Smooth muscle cell of trachea (primary cell): ENCODE results near the gene KRTAP21-2. TPM values are rescaled to one million over a fixed set of nuclear protein-coding genes. Genes with fewer than 3 reads are reported as not detected.

Experiments
- total RNA-seq: library from RNA; depleted of rRNA; stranded (reverse); fragments of >200 nt; gene quantifications from 2 replicates; pipeline ENCODE4 v1.2.1, GENCODE V29; 2014

Gene KRTAP21-2
- not detected in 2 replicates for total RNA-seq

GRCh38 chr21:30747159-30747558 is at the start of gene KRTAP21-2:
TSS of gene KRTAP21-2 (minus strand) at chr21:30747259. CDS start at chr21:30747202, 57 bp downstream.

GRCh38 chr21:30755328-30755727 is 8.3 kb upstream of the KRTAP21-2 start, which contains the start of gene KRTAP21-1:
TSS of gene KRTAP21-1 (minus strand) at chr21:30755428. CDS start at chr21:30755378, 50 bp downstream.

DNA sequence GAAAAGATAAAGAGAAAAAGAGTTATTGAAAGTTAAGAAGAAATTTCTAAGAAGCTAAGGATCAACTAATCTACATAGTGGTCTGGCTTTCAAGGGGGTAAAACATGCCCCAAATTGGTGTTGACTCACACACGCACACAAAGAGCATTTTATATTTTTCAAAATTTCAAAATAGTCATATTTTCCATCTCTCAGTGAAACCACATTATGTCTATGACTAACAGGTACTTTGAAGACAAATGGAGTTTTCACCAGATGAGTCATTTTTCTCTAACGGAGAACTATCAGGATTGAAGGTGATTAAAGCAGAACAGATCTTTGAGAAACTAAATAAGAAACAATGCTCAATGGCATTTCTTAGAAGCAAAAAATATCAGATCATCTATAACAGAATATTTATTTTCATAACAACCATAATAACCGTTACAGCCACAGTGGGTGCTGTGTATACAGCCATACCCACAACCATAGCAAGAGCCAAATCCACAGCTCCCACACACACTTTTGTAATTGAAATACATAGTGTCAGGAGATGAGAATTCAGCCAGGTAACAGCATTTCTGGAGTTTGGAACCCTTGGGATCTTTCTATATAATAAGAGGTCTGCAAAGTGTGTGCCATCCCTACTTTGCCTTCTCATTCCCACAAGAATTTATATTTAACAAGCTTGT is 28.7 kb downstream of the KRTAP21-2 start, which contains the start of gene KRTAP21-3:
Gene KRTAP21-3 (minus strand): TSS at position 539 of the 671 bp plus-strand sequence. CDS start 18 bp downstream, at position 521.

Other genes starting within 250 kb of the KRTAP21-2 start
- gene KRTAP19-5, start 245.1 kb downstream of the KRTAP21-2 start, total RNA-seq = not detected in 2 replicates
- gene KRTAP19-6, start 205.4 kb downstream of the KRTAP21-2 start, total RNA-seq = not detected in 2 replicates
- not detected in 2 replicates for gene KRTAP19-7, start 185.9 kb downstream of the KRTAP21-2 start, total RNA-seq
- not detected in 2 replicates for gene KRTAP22-2, start 156.9 kb downstream of the KRTAP21-2 start, total RNA-seq
- not detected in 2 replicates for gene KRTAP6-3, start 154.8 kb downstream of the KRTAP21-2 start, total RNA-seq
- not detected in 2 replicates for gene KRTAP6-2, start 148.4 kb downstream of the KRTAP21-2 start, total RNA-seq
- not detected in 2 replicates for gene KRTAP22-1, start 146.2 kb downstream of the KRTAP21-2 start, total RNA-seq
- gene KRTAP6-1, start 133.3 kb downstream of the KRTAP21-2 start, total RNA-seq = not detected in 2 replicates
- not detected in 2 replicates for gene KRTAP20-1, start 130.8 kb downstream of the KRTAP21-2 start, total RNA-seq
- gene KRTAP20-4, start 126.6 kb downstream of the KRTAP21-2 start, total RNA-seq = not detected in 2 replicates
- not detected in 2 replicates for gene KRTAP20-2, start 112.1 kb downstream of the KRTAP21-2 start, total RNA-seq
- not detected in 2 replicates for gene KRTAP20-3, start 104.4 kb downstream of the KRTAP21-2 start, total RNA-seq
- not detected in 2 replicates for gene KRTAP21-3, start 28.5 kb downstream of the KRTAP21-2 start, total RNA-seq
- gene KRTAP21-1, start 8.2 kb upstream of the KRTAP21-2 start, total RNA-seq = not detected in 2 replicates
- not detected in 2 replicates for gene KRTAP8-1, start 66.0 kb upstream of the KRTAP21-2 start, total RNA-seq
- not detected in 2 replicates for gene KRTAP7-1, start 82.5 kb upstream of the KRTAP21-2 start, total RNA-seq
- gene KRTAP11-1, start 134.3 kb upstream of the KRTAP21-2 start, total RNA-seq = not detected in 2 replicates